HEK293T (cell line): ENCODE data around the gene PRXL2C.

Experiments used
- BHLHE40 ChIP-seq: fragments of 450-650 bp; IDR thresholded peaks from 2 replicates; pipeline ENCODE4 v1.6.1; 2016; ENCODE audit warnings: mild to moderate bottlenecking, moderate library complexity, borderline replicate concordance
- ELF4 ChIP-seq: fragments of 450-650 bp; IDR thresholded peaks from 2 replicates; pipeline ENCODE4 v1.6.1; 2017; ENCODE audit warnings: antibody characterized with exemption
- FOXK2 ChIP-seq: fragments of 450-650 bp; IDR thresholded peaks from 2 replicates; pipeline ENCODE4 v1.6.1; 2016; ENCODE audit warnings: mild to moderate bottlenecking
- HDGF ChIP-seq: fragments of 450-650 bp; IDR thresholded peaks from 2 replicates; pipeline ENCODE4 v1.6.1; 2017; ENCODE audit warnings: antibody characterized with exemption, borderline replicate concordance
- SP1 ChIP-seq: fragments of 450-650 bp; IDR thresholded peaks from 2 replicates; pipeline ENCODE4 v1.6.1; 2017
- TF ChIP-seq, protein P1 (sequence below): fragments of 450-650 bp; IDR thresholded peaks from 2 replicates; pipeline ENCODE4 v1.6.1; 2016

DNA sequence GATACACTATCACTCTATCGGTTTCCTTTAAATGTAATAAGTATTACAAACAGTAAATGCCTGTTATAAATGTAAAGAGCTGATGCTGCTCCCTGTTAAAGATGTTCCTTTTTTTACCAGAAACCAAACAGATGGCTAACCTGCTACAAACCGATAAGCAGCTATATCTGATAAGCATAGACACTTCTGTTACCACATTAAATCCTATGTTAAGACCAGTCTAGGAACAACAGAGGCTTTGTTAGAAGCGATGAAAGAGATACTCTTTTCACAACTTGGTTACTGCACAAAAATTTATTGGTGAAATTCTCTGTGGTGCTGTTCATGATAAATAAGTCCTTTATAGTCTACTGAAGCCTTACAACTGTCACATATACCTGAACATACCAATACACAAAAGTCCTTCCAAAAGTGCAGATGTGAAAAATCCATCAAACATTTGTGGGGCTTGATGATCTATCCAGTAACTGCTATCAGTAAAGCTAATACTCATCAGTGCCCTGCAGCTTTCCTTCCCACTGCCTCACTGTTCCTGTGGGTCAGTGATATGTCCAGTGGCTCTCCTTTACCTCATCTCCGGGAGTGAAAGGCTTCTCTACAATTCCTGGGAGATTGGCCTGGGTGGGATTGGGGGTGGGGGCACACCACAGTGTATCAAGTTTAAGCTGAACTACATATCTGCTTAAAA is 25.8 kb upstream of the PRXL2C start:
- TF ChIP-seq ELF4 (no peak), BHLHE40 (no peak), FOXK2 (no peak), HDGF (no peak), SP1 (no peak)
- TF ChIP-seq, protein P1, sequence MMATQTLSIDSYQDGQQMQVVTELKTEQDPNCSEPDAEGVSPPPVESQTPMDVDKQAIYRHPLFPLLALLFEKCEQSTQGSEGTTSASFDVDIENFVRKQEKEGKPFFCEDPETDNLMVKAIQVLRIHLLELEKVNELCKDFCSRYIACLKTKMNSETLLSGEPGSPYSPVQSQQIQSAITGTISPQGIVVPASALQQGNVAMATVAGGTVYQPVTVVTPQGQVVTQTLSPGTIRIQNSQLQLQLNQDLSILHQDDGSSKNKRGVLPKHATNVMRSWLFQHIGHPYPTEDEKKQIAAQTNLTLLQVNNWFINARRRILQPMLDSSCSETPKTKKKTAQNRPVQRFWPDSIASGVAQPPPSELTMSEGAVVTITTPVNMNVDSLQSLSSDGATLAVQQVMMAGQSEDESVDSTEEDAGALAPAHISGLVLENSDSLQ: no peak
